HepG2 (cell line): ENCODE data around the gene XPR1. TPM values are rescaled to one million over a fixed set of nuclear protein-coding genes. Genes with fewer than 3 reads are reported as not detected.

Experiments used
- ATF7 ChIP-seq, 2 experiments: fragments of 450-650 bp in 1 of 2; sonication (generic) in 1 of 2; formaldehyde crosslinking in 1 of 2; IDR thresholded peaks; 2 replicates each; pipeline versions ENCODE4 v1.4.0 to v1.6.1; 2016 to 2020; ENCODE audit warnings: antibody characterized with exemption in 1 of 2, mild to moderate bottlenecking in 1 of 2, missing genetic modification reagents in 1 of 2
- BCL3 ChIP-seq: sonication (generic); formaldehyde crosslinking; IDR thresholded peaks from 2 replicates; pipeline ENCODE4 v1.5.1; 2020; ENCODE audit warnings: mild to moderate bottlenecking, missing genetic modification reagents, moderate library complexity
- BORCS8-MEF2B ChIP-seq: sonication (generic); formaldehyde crosslinking; IDR thresholded peaks from 2 replicates; pipeline ENCODE4 v1.8.0; 2022; ENCODE audit warnings: mild to moderate bottlenecking, missing genetic modification reagents
- ELK4 ChIP-seq: sonication (generic); formaldehyde crosslinking; IDR thresholded peaks from 2 replicates; pipeline ENCODE4 v1.9.0; 2021; ENCODE audit warnings: missing genetic modification reagents, borderline replicate concordance
- GFI1 ChIP-seq: sonication (generic); formaldehyde crosslinking; IDR thresholded peaks from 2 replicates; pipeline ENCODE4 v1.5.0; 2020; ENCODE audit warnings: missing genetic modification reagents, mild to moderate bottlenecking, borderline replicate concordance
- GLI4 ChIP-seq: sonication (generic); formaldehyde crosslinking; IDR thresholded peaks from 2 replicates; pipeline ENCODE4 v1.5.1; 2020; ENCODE audit warnings: missing genetic modification reagents, mild to moderate bottlenecking, moderate library complexity, borderline replicate concordance
- HOMEZ ChIP-seq: IDR thresholded peaks from 2 replicates; pipeline ENCODE4 v1.6.1; 2016; ENCODE audit warnings: low read depth
- KDM2A ChIP-seq: sonication (generic); formaldehyde crosslinking; IDR thresholded peaks from 2 replicates; pipeline ENCODE4 v1.4.0; 2020; ENCODE audit warnings: low read depth, missing genetic modification reagents, borderline replicate concordance
- LRRFIP1 ChIP-seq: sonication (generic); formaldehyde crosslinking; conservative IDR thresholded peaks from 2 replicates; pipeline ENCODE4 v1.4.0; 2020; ENCODE audit warnings: missing genetic modification reagents
- MYNN ChIP-seq: sonication (generic); formaldehyde crosslinking; IDR thresholded peaks from 2 replicates; pipeline ENCODE4 v1.4.0; 2020; ENCODE audit warnings: mild to moderate bottlenecking, low read depth, missing genetic modification reagents
- NFIC ChIP-seq: IDR thresholded peaks from 2 replicates; pipeline ENCODE4 v1.6.1; 2012; ENCODE audit warnings: mild to moderate bottlenecking, low read length, inconsistent platforms
- NFKB2 ChIP-seq: sonication (generic); formaldehyde crosslinking; IDR thresholded peaks from 2 replicates; pipeline ENCODE4 v1.4.0; 2020; ENCODE audit warnings: missing genetic modification reagents, borderline replicate concordance
- PHF8 ChIP-seq: sonication (generic); formaldehyde crosslinking; IDR thresholded peaks from 2 replicates; pipeline ENCODE4 v1.5.0; 2020; ENCODE audit warnings: missing genetic modification reagents
- RXRA ChIP-seq: sonication (generic); formaldehyde crosslinking; IDR thresholded peaks from 2 replicates; pipeline ENCODE4 v1.5.1; 2020; ENCODE audit warnings: missing genetic modification reagents
- SCMH1 ChIP-seq: sonication (generic); formaldehyde crosslinking; IDR thresholded peaks from 2 replicates; pipeline ENCODE4 v1.9.0; 2021; ENCODE audit warnings: missing genetic modification reagents, mild to moderate bottlenecking, borderline replicate concordance
- SNAPC2 ChIP-seq: sonication (generic); formaldehyde crosslinking; IDR thresholded peaks from 2 replicates; pipeline ENCODE4 v1.8.1; 2022; ENCODE audit warnings: mild to moderate bottlenecking, missing genetic modification reagents
- YEATS4 ChIP-seq: sonication (generic); formaldehyde crosslinking; IDR thresholded peaks from 2 replicates; pipeline ENCODE4 v1.4.0; 2020; ENCODE audit warnings: missing genetic modification reagents, borderline replicate concordance
- ZBTB37 ChIP-seq: sonication (generic); formaldehyde crosslinking; IDR thresholded peaks from 2 replicates; pipeline ENCODE4 v1.4.0; 2020; ENCODE audit warnings: mild to moderate bottlenecking, missing genetic modification reagents
- ZFP1 ChIP-seq: IDR thresholded peaks from 2 replicates; pipeline ENCODE4 v1.6.1; 2016
- ZFP62 ChIP-seq: sonication (generic); formaldehyde crosslinking; IDR thresholded peaks from 2 replicates; pipeline ENCODE4 v1.4.0; 2020; ENCODE audit warnings: missing genetic modification reagents
- ZKSCAN5 ChIP-seq: sonication (generic); formaldehyde crosslinking; IDR thresholded peaks from 2 replicates; pipeline ENCODE4 v1.5.1; 2020; ENCODE audit warnings: mild to moderate bottlenecking, missing genetic modification reagents
- ZNF326 ChIP-seq: sonication (generic); formaldehyde crosslinking; IDR thresholded peaks from 2 replicates; pipeline ENCODE4 v1.4.0; 2020; ENCODE audit warnings: missing genetic modification reagents, borderline replicate concordance
- ZNF713 ChIP-seq: sonication (generic); formaldehyde crosslinking; IDR thresholded peaks from 2 replicates; pipeline ENCODE4 v1.4.0; 2020; ENCODE audit warnings: mild to moderate bottlenecking, missing genetic modification reagents
- ZSCAN31 ChIP-seq: sonication (generic); formaldehyde crosslinking; IDR thresholded peaks from 2 replicates; pipeline ENCODE4 v1.5.0; 2020; ENCODE audit warnings: low read depth, mild to moderate bottlenecking, missing genetic modification reagents
- polyA plus RNA-seq, 8 experiments: library from polyadenylated mRNA; depleted of rRNA in 3 of 8; stranded (reverse) in 7 of 8; unstranded in 1 of 8; fragments of >200 nt; fragmentation: Illumina TruSeq in 4 of 8; extraction: Trizol in 4 of 8; gene quantifications; 2 replicates each; pipeline versions ENCODE4 v1.2.1 to v1.2.3, GENCODE V29; 2011 to 2016; ENCODE audit warnings: low read depth in 4 of 8, missing spikeins in 1 of 8, mixed read lengths in 1 of 8; ENCODE audit not compliant: insufficient read depth in 1 of 8
- total RNA-seq, 5 experiments: library from RNA; depleted of rRNA; stranded (reverse); fragments of >200 nt; fragmentation: Illumina TruSeq; extraction: Trizol; gene quantifications; 2 replicates each; pipeline ENCODE4 v1.2.3, GENCODE V29; 2016; ENCODE audit warnings: low read depth in 1 of 5

Gene XPR1
- total and polyA plus RNA-seq, 2 of the 13 experiments (the other 11 are each of a cell fraction or from before 2014, with no cell fraction given): 22.3 to 23.6 TPM

- TF ChIP-seq BCL3 (CRISPR knock-in tag) (no peak), YEATS4 (CRISPR knock-in tag) (no peak), HOMEZ (CRISPR knock-in tag) (peak; percentile 29; the same call in 1 of the 2 replicates), ZSCAN31 (CRISPR knock-in tag) (no peak), BORCS8-MEF2B (CRISPR knock-in tag) (no peak), ZBTB37 (CRISPR knock-in tag) (no peak), KDM2A (CRISPR knock-in tag) (no peak), NFIC (no peak), ZFP62 (no peak), LRRFIP1 (CRISPR knock-in tag) (no peak), ZFP1 (no peak), PHF8 (CRISPR knock-in tag) (no peak), RXRA (peak; percentile 80), ZNF713 (CRISPR knock-in tag) (no peak), ATF7 (IDR thresholded peaks at IDR 0.05) (no peak), ATF7 (CRISPR knock-in tag; IDR thresholded peaks at IDR 0.05) (no peak), SNAPC2 (CRISPR knock-in tag) (no peak), ZKSCAN5 (CRISPR knock-in tag) (no peak), MYNN (CRISPR knock-in tag) (no peak), GLI4 (CRISPR knock-in tag) (no peak), NFKB2 (CRISPR knock-in tag) (no peak), SCMH1 (CRISPR knock-in tag) (no peak), ELK4 (no peak), GFI1 (CRISPR knock-in tag) (peak; percentile 84), ZNF326 (CRISPR knock-in tag) (no peak)
These were observed 45.1 kb upstream of the XPR1 start (continued) for GRCh38 chr1:180586671-180587155.
